ENCODE measurements around the gene CEP128.

CEP128 gene

DNA sequence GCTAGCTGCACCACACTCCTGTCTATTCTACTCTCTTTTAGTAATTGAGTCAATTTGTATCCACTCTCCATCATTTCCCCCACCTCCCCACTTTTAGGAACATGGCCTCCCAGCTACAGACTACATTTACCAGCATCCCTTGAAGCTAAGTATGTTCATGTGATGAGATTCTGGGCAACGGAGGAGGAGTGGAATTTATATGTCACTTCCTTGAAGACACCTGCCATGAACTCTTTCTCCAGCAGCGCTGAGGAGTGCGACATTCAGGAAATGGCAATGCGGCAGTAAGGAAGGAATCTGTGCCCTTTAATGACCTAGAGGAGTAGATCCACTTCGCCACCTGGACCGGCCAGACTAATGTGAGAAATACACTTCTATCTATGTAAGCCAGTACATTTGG is 486.5 kb downstream of the CEP128 start:
- no peak for DNase-seq

DNA sequence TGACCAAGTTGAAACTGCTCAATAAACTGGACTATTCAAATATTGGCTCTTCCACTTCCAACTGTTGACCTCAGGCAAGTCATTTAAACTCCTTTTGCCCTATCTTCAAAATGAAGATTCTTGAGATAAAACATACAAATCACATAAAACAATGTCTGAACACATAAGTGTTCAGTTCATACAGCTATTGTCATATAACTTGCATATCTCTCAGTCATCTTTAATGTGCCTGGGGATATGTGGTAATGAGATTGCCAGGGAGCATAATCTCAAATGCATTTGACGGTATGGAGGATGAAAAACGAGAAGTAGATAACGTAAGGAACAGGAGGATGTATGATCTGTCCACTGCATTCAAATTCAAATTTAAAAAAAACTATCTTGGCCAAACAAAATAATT is 493.3 kb downstream of the CEP128 start:
- no peak for DNase-seq

DNA sequence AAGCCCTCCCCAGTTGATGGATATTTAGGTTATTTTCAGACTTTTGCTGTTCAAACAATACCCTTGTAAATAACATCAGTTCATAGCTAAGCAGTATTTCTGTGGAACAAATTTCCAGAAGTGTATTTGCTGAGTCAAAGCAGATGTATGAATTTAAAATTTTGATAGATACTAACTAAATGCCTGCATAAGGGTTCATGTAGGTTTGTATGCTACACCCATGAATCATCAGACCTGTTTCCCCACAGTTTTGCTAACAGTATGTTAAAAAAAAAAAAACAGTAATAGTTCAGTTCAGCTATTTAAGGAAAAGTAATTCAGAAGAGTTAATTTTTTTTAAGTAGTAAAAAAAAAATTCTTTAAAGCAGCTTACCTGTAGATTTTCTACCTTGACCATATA is 494.1 kb downstream of the CEP128 start:
- DNase-seq = no peak
